ENCODE results near the gene RPUSD1.

DNA sequence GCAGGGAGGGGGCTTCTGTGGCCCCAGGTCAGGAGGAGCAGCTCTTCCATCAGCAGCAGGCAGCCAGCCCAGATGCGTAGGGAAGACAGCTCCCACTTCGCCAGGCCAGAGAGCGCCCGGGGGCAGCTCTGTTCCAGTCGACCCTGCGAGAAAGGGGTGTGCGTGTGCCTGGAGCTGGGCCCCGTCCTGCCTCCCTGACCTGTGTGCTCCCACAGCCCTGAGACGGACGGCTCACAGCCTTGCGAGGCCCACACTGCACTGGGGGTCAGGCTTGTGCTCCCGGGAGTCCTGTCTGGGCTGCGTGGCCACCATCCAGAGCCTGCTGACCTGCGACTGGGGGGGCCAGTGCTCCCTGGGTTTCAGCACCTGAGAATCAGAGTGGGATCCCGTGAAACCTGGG lies 28.1 kb downstream of the RPUSD1 start:
- TF ChIP-seq TCF7L2 (IDR thresholded peaks at IDR 0.05; ENCODE audit: borderline replicate concordance, extremely low read depth, insufficient read depth, insufficient read length) = no peak
- no peak for TF ChIP-seq EZH2 (IDR thresholded peaks at IDR 0.05)
- TF ChIP-seq POLR2AphosphoS5 (IDR thresholded peaks at IDR 0.05; ENCODE audit: low read depth, low read length) = no peak
- TF ChIP-seq, protein P1, sequence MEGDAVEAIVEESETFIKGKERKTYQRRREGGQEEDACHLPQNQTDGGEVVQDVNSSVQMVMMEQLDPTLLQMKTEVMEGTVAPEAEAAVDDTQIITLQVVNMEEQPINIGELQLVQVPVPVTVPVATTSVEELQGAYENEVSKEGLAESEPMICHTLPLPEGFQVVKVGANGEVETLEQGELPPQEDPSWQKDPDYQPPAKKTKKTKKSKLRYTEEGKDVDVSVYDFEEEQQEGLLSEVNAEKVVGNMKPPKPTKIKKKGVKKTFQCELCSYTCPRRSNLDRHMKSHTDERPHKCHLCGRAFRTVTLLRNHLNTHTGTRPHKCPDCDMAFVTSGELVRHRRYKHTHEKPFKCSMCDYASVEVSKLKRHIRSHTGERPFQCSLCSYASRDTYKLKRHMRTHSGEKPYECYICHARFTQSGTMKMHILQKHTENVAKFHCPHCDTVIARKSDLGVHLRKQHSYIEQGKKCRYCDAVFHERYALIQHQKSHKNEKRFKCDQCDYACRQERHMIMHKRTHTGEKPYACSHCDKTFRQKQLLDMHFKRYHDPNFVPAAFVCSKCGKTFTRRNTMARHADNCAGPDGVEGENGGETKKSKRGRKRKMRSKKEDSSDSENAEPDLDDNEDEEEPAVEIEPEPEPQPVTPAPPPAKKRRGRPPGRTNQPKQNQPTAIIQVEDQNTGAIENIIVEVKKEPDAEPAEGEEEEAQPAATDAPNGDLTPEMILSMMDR (IDR thresholded peaks at IDR 0.05 in 2 of 3, conservative IDR thresholded peaks at IDR 0.05 in 1 of 3; ENCODE audit: borderline replicate concordance in 1 of 3, insufficient read depth in 1 of 3, low read depth in 2 of 3, low read length in 2 of 3) = no peak
- TF ChIP-seq, protein P2, sequence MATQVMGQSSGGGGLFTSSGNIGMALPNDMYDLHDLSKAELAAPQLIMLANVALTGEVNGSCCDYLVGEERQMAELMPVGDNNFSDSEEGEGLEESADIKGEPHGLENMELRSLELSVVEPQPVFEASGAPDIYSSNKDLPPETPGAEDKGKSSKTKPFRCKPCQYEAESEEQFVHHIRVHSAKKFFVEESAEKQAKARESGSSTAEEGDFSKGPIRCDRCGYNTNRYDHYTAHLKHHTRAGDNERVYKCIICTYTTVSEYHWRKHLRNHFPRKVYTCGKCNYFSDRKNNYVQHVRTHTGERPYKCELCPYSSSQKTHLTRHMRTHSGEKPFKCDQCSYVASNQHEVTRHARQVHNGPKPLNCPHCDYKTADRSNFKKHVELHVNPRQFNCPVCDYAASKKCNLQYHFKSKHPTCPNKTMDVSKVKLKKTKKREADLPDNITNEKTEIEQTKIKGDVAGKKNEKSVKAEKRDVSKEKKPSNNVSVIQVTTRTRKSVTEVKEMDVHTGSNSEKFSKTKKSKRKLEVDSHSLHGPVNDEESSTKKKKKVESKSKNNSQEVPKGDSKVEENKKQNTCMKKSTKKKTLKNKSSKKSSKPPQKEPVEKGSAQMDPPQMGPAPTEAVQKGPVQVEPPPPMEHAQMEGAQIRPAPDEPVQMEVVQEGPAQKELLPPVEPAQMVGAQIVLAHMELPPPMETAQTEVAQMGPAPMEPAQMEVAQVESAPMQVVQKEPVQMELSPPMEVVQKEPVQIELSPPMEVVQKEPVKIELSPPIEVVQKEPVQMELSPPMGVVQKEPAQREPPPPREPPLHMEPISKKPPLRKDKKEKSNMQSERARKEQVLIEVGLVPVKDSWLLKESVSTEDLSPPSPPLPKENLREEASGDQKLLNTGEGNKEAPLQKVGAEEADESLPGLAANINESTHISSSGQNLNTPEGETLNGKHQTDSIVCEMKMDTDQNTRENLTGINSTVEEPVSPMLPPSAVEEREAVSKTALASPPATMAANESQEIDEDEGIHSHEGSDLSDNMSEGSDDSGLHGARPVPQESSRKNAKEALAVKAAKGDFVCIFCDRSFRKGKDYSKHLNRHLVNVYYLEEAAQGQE (IDR thresholded peaks at IDR 0.05; ENCODE audit: low read depth) = no peak
- TF ChIP-seq POLR2A (IDR thresholded peaks at IDR 0.05; ENCODE audit: borderline replicate concordance, extremely low read depth, insufficient read depth, insufficient read length) = no peak
- no peak for TF ChIP-seq SRF (IDR thresholded peaks at IDR 0.05; ENCODE audit: low read depth)
- TF ChIP-seq SP1 (IDR thresholded peaks at IDR 0.05; ENCODE audit: low read depth) = no peak
- no peak for TF ChIP-seq JUND (IDR thresholded peaks at IDR 0.05)
- TF ChIP-seq YY1 (IDR thresholded peaks at IDR 0.05; ENCODE audit: extremely low read depth, insufficient replicate concordance, low read depth, low read length) = no peak
- TF ChIP-seq RAD21 (IDR thresholded peaks at IDR 0.05; ENCODE audit: low read depth) = no peak
- TF ChIP-seq SIN3A (IDR thresholded peaks at IDR 0.05; ENCODE audit: low read depth) = no peak

All from HCT116 (cell line).